ENCODE measurements around the gene CDK1.

CDK1 gene

DNA sequence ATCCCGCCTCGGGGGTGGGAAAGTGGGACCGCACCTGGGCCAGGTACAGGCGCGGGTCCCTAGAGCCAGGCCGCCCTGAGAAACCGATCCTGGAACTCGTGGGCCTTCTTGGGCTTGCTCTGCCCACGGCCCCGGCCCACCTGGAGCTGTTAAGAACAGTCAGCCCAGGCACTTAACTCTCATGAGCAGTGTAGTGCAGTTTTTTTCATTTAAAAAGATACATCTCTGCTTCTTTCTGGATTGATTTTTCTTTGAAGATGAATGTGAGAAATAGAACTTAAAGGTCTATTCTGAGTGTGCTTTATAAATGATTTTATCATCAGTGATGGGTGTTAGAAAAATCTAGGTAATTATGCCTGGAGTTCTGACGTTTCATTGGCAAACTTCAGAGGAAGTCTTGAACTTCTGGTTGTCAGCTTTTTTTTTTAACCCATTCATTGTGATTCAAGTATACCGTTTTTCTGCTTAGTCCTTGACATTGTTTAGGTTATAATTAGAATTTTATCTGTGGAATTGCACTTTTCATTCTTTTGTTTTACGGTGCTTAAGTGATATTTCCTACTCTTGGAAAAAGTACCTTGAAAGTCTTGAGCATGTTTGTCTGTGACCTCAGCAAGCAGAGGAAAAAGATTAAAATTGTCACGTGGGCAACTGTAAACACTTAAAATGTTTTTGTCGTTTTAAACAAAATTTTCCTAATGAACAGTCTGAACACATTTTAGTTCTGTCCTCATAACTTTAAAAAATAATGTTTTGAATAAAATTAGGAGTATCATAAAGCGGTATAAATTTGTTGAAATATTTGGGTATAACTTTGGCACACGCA, 906 bp downstream of the CDK1 start:
- no peak for DNase-seq

DNA sequence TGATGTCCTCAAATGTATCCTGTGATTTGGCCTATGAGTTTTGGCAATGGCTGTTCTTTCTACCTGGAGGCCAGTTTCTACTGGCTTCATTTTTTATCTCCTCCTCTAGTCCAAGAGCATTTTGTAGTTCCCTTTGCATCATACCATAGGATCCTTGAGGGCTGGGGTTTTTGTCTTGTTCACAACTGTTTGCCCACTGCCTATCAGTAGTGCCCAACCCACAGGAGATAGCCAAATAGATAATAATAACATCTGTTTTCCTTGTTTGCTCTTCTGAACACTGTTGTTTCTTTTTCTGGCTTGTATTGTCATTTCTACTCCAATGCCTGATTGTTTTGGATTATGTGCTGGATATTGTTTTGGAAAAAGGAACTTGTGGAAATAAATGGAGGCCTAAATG, 3.4 kb downstream of the CDK1 start:
- no peak for DNase-seq

- DNase-seq: no peak
These were observed 6.4 kb downstream of the CDK1 start for GRCh38 chr10:60784641-60785040.

- DNase-seq: no peak
These were observed 10.3 kb downstream of the CDK1 start for GRCh38 chr10:60788544-60788943.

GRCh38 chr10:60789340-60789739, 11.1 kb downstream of the CDK1 start:
- DNase-seq: no peak

- no peak for DNase-seq
These were observed 16.7 kb downstream of the CDK1 start for GRCh38 chr10:60794953-60795352.

DNA sequence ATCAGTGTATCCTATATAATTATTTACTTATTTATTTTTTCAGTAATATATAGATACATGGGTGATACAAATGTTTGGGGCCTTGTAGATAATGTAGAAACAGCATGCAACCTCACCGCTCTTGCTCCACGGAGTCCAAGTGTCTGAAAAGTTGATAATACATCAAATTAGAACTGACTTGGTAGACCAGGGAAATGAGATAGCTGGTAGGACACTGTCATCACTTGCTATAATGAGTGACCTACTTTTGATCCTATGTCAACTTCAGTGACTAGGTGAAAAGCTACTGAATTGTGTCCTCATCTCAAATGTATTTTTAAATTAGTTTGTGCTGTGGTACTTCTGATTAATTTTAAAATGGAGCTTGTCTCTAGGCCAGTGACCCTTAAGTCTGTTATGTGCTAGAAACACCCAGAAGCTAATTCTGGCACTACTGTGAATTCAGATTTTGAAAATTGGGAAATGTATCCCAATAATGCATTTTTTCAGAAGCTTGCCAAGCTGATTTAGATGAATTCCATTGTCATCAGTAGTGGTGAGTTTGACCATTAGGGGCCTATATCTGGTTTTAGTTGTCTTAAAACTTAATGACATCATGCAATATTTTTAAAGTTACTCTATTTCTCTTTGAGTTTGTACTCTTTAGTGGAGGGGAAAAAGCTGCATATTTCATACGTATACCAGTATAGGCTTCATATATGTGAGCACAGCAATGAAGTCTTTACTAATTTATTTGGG, 17.4 kb downstream of the CDK1 start:
- DNase-seq: no peak

GRCh38 chr10:60796481-60796880, 18.2 kb downstream of the CDK1 start:
- no peak for DNase-seq

DNA sequence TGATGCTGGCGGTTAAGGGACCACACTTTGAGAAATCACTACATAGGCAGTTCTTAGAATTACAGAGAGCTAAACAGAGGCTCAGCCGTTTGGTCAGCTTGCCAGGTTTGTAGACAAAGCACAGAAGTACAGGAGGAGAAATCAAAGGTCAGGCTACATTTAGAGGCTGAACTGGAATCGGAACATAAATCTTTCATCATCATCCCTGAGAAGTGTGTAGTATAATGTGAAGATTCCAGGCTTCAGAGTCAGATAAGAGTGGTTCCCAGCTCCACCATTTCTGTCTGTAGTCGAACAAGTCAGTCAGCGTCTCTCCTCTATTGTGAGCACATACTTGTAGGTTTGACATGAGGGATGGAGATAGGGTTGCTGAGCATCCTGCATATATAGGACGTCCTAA, 18.9 kb downstream of the CDK1 start:
- DNase-seq: no peak

DNA sequence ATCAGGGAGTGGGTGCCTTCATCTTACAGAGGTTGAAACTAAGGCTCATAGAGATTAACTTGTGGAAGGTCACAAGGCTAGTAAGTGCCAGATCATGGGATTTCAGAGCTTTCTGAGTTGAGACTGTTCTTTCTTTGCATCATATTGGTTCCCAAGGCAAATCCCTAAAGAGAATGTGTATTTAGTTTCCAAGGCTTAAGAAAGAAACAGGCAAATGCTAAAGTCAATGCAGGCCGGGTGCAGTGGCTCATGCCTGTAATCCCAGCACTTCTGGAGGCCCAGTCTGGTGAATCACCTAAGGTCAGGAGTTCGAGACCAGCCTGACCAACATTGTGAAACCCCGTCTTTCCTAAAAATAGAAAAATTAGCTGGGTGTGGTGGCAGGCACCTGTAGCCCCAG, 19.8 kb downstream of the CDK1 start:
- no peak for DNase-seq

DNA sequence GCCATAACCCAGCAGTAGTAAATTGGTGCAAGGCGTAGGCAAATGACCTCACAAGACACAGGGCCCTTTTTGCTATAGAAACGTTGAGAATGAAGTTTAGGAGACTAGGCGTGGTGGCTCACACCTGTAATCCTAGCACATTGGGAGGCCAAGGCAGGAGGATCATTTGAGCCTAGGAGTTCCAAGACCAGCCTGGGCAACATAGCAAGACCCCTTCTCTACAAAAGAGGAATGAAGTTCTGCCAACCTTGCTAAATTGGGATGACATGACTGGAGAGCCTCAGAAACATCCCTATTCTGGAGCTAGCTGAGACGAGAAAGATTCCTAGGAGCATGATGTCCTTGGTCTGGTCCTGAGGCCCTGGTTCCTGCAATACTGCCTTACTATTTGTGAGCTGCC, 20.6 kb downstream of the CDK1 start:
- DNase-seq: no peak

GRCh38 chr10:60799971-60800650, 21.8 kb downstream of the CDK1 start:
- no peak for DNase-seq

GRCh38 chr10:60800918-60801317, 22.6 kb downstream of the CDK1 start:
- no peak for DNase-seq

GRCh38 chr10:60801522-60801921, 23.2 kb downstream of the CDK1 start:
- DNase-seq: no peak

DNA sequence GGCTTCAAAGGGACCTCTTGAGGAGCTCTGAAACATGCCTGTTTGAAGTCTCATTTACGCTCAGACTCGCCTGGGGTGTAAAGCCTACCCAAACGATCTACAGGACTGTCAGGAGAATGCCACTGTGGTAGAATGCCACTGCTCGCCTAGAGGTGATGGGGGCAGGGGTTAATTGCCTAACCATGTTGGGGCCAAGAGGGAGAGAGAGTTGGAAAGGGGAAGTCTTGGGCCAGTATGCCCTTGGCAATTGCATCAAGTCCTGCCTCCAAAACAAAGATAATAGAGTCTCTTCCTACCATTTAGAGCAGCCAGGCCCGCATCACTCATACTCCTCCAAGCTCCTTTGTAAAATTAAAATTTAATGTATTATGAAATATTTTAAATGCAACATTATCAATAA, 25.2 kb downstream of the CDK1 start:
- no peak for DNase-seq

GRCh38 chr10:60803865-60804264, 25.6 kb downstream of the CDK1 start:
- no peak for DNase-seq

- no peak for DNase-seq
These were observed 28.6 kb downstream of the CDK1 start for GRCh38 chr10:60806921-60807320.

DNA sequence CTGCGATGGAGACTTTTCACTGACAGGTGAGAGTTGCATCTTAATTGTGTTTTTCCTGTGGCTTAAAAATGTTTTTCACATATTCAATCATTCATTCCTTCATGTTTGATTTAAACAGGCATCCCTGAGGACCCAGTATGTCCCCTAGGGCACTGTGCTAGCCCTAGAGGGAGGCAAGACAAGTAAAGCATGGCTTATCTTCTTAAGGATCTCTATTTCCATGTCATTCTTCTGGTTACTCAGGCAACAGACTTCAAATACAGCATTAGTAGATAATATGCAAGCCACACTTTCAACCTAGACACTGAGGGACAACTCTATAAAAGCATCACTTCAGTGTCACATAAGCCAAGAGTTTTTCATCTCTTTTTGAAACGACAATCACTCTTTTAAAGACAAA, 29.2 kb downstream of the CDK1 start:
- no peak for DNase-seq

DNA sequence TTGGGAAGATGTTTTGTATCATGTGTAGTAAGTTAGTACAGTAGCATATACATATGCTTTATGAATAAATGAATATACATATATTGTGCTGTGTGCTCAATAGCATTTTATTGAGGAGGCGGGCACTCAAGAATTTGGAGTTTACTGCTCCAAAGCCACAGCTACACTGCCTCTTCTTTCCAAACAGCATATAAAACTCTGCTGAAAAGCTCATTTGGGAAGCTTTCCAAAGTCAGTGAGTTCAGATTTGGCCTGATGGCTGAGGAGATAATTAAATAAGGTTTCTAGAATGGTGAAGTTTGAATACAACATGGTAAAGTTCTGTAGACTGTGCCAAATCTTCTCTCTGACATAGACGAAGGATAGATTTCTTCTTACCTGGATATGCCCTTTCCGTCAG, 29.8 kb downstream of the CDK1 start:
- no peak for DNase-seq

- DNase-seq: no peak
These were observed 30.9 kb downstream of the CDK1 start for GRCh38 chr10:60809157-60809556.

DNA sequence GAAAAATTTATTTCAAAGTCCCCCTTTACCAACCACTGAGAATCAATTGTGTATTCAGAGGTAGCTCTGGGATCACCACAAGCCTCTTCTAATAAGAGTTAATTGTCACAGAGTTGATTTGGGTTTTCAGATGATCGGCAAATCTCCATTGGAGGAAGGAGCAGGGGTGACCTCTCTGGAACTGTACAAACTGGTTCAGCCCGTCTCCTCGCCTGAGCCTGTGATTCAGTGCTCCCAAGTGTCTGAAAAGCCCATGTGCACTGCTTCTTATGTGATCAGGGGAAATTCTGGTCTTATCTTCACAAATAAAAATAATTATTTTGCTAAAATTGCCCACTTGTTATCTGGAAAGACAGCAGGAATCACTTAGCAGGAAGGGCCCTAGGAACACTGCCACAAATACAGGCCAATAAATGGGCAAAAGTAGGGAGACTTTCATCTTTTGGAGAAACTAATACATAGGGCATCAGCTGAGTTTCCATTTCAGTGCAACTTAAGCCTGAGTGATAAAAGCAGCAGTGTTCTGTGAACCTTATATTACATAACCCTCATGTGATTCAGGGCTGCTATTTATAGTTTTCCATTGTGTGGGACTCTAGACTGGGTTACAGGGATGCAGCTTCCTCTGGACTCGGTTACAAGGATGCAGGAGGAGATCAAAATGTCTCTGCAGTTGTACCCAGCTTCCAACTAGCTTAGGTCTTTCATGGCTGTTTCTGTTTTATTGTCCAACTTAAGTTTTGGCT, 32.3 kb downstream of the CDK1 start:
- no peak for DNase-seq

DNA sequence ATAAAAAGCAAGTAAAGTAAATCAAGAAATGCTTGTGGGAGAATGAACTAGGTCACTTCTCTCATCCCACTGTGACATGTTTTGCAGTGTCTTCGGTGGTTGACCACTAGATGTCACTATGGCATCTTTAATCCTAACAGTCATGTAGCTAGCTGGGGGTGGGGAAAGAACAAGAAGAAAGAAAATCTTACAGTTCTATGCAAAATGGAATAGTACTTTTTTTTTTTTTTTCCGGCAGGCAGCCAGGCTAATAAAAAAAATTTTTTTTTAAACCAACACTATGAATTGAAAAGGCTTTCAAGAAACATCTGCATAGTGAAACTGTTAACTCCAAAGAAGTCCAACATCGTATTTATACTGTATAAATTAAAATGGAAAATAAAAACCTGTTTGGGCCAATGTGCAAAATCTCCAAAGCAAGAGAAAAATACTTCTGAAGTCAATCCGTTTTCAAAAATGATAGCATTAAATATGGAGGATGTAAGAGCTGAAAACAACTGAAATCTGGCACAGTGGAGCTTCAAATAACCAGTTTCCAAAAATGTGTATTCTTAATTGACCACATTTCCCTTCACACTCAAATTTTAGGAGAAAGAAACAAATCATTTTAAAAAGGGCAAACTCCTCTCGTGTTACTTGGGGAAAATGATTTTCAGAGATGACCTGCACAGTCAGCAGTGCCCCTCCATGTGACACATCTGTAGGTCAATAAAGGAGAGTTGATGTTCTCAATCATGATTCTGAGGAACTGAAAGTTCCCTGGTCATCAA, 38.5 kb downstream of the CDK1 start:
- peak; percentile 4 for DNase-seq
